SK-N-SH treated with all-trans-retinoic acid at 6 μM for 48 hours (cell line): Measurements from ENCODE around the gene ASB11.

Source experiments
- BACH2 ChIP-seq: fragments of 250-450 bp; sonication (Bioruptor Pico); IDR thresholded peaks from 2 replicates; pipeline ENCODE4 v1.9.0; 2021; ENCODE audit warnings: mild to moderate bottlenecking, borderline replicate concordance
- ESRRG ChIP-seq: fragments of 250-450 bp; sonication (Bioruptor Pico); IDR thresholded peaks from 2 replicates; pipeline ENCODE4 v1.6.1; 2021; ENCODE audit warnings: mild to moderate bottlenecking
- GLIS3 ChIP-seq: fragments of 250-450 bp; sonication (Bioruptor Pico); IDR thresholded peaks from 2 replicates; pipeline ENCODE4 v1.5.0; 2020; ENCODE audit warnings: mild to moderate bottlenecking, moderate library complexity
- TCF4 ChIP-seq: fragments of 250-450 bp; sonication (Bioruptor Pico); IDR thresholded peaks from 2 replicates; pipeline ENCODE4 v1.8.0; 2021; ENCODE audit warnings: mild to moderate bottlenecking, moderate library complexity, borderline replicate concordance
- TF ChIP-seq, protein P1 (sequence below): fragments of 250-450 bp; sonication (Bioruptor Pico); IDR thresholded peaks from 2 replicates; pipeline ENCODE4 v1.8.0; 2020; ENCODE audit warnings: mild to moderate bottlenecking, moderate library complexity, borderline replicate concordance

DNA sequence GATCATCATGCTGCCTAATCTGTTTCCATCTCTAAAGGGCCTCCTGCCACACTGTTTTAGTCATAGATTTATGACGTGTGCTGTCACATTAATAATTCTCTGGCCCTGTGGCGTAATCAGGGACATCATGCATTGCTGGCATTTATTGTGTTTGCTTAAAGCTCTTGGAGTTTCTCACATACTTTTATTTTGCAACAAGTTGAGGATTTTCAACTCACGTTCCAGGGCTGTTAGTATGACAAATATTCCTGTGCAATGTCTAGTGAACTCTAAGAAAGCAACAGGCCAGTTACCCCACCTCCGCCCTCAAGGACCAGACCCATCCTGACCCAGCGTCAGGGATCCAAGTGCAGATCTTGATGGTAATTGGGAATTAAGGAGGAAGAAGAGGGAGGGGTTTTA, 27.6 kb upstream of the ASB11 start:
- TF ChIP-seq GLIS3 (CRISPR knock-in tag) (no peak), TCF4 (CRISPR knock-in tag) (no peak), BACH2 (CRISPR knock-in tag) (no peak), ESRRG (CRISPR knock-in tag) (no peak)
- TF ChIP-seq, protein P1, sequence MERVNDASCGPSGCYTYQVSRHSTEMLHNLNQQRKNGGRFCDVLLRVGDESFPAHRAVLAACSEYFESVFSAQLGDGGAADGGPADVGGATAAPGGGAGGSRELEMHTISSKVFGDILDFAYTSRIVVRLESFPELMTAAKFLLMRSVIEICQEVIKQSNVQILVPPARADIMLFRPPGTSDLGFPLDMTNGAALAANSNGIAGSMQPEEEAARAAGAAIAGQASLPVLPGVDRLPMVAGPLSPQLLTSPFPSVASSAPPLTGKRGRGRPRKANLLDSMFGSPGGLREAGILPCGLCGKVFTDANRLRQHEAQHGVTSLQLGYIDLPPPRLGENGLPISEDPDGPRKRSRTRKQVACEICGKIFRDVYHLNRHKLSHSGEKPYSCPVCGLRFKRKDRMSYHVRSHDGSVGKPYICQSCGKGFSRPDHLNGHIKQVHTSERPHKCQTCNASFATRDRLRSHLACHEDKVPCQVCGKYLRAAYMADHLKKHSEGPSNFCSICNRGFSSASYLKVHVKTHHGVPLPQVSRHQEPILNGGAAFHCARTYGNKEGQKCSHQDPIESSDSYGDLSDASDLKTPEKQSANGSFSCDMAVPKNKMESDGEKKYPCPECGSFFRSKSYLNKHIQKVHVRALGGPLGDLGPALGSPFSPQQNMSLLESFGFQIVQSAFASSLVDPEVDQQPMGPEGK (CRISPR knock-in tag): no peak
